OCI-LY7 (cell line): ENCODE results near the gene ENG.

ENCODE experiments used
- EZH2phosphoT487 ChIP-seq: fragments of 200-600 bp; sonication (generic); IDR thresholded peaks from 2 replicates; pipeline ENCODE4 v1.6.1; 2018; ENCODE audit warnings: low read depth, borderline replicate concordance, mild to moderate bottlenecking, mixed run types, antibody characterized with exemption, low read length, moderate library complexity, mixed read lengths
- TF ChIP-seq, protein P1 (sequence below): fragments of 200-600 bp; sonication (generic); conservative IDR thresholded peaks from 2 replicates; pipeline ENCODE4 v1.5.1; 2014; ENCODE audit warnings: mild to moderate bottlenecking, antibody characterized with exemption, low read length, moderate library complexity, mixed read lengths

DNA sequence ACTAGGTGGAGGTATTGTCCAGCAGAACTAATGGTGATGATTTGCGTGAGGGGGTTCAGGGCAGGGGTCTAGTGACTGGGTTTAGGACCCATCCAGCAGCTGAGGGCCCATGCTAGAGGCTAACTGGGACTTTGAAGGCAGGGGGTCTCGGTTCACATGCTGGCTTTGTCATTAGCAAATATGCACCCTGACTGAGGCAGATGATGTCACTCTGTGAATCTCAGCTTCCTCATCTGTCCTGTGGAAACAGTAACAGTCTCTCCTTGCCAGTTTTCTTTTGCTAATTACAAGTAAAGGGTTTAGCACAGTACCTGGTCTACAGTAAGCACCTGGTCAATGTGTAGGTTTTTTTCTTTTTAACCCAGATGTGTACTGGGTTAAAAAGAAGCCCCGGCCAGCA is 81.2 kb downstream of the ENG start:
- TF ChIP-seq, protein P1, sequence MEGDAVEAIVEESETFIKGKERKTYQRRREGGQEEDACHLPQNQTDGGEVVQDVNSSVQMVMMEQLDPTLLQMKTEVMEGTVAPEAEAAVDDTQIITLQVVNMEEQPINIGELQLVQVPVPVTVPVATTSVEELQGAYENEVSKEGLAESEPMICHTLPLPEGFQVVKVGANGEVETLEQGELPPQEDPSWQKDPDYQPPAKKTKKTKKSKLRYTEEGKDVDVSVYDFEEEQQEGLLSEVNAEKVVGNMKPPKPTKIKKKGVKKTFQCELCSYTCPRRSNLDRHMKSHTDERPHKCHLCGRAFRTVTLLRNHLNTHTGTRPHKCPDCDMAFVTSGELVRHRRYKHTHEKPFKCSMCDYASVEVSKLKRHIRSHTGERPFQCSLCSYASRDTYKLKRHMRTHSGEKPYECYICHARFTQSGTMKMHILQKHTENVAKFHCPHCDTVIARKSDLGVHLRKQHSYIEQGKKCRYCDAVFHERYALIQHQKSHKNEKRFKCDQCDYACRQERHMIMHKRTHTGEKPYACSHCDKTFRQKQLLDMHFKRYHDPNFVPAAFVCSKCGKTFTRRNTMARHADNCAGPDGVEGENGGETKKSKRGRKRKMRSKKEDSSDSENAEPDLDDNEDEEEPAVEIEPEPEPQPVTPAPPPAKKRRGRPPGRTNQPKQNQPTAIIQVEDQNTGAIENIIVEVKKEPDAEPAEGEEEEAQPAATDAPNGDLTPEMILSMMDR: no peak
- no peak for TF ChIP-seq EZH2phosphoT487
